Activated CD8-positive, alpha-beta T cell treated with anti-CD3 and anti-CD28 coated beads for 36 hours (primary cell): ENCODE measurements around the gene ABCA5. TPM values are rescaled to one million over a fixed set of nuclear protein-coding genes. Genes with fewer than 3 reads are reported as not detected.
"Not testable (repeated sequence)": the region's sequence is repeated elsewhere in the genome, so short reads cannot be mapped to it uniquely, and the experiment has no call there.

ENCODE experiments used
- ATAC-seq: fragments of 200-7000 bp; cut with Tn5 transposase; one replicate; pipeline ENCODE4 v1.10.0; 2021; ENCODE audit warnings: mild to moderate bottlenecking, moderate library complexity
- CTCF ChIA-PET: fragments of 350-600 bp; sonication (Branson Sonifier 250); formaldehyde crosslinking; loops from one replicate; lab custom pipeline; 2021; ENCODE audit warnings: antibody characterized with exemption; lab: Charles Lee
- POLR2A ChIA-PET: fragments of 350-600 bp; sonication (Branson Sonifier 250); formaldehyde crosslinking; loops from one replicate; lab custom pipeline; 2021; ENCODE audit warnings: antibody characterized with exemption; lab: Charles Lee
- DNase-seq: peaks from one replicate; pipeline ENCODE4 v3.0.0-alpha.2; 2020
- H3K27ac Mint-ChIP-seq: one replicate; pipeline ENCODE4 v1.8.0; 2021; ENCODE audit warnings: mild to moderate bottlenecking, mixed read lengths
- H3K27me3 Mint-ChIP-seq: one replicate; pipeline ENCODE4 v1.8.0; 2021; ENCODE audit warnings: mixed read lengths
- H3K36me3 Mint-ChIP-seq: one replicate; pipeline ENCODE4 v1.8.0; 2021; ENCODE audit warnings: low read depth, mixed read lengths
- H3K4me1 Mint-ChIP-seq: one replicate; pipeline ENCODE4 v1.8.0; 2021; ENCODE audit warnings: low read depth, mixed read lengths
- H3K4me3 Mint-ChIP-seq: one replicate; pipeline ENCODE4 v1.8.0; 2021; ENCODE audit warnings: mild to moderate bottlenecking, moderate library complexity, mixed read lengths
- H3K9me3 Mint-ChIP-seq: one replicate; pipeline ENCODE4 v1.8.0; 2021; ENCODE audit warnings: mixed read lengths
- CTCF ChIP-seq: fragments of 200-600 bp; IDR thresholded peaks from one replicate; pipeline ENCODE4 v1.8.0; 2022; ENCODE audit warnings: antibody characterized with exemption, mild to moderate bottlenecking
- intact Hi-C: fragments of 100-400 bp; cut with micrococcal nuclease; formaldehyde crosslinking; loops from one replicate; pipeline ENCODE4 v1.10.0; 2022
- total RNA-seq, 2 experiments: library from RNA; stranded (reverse); gene quantifications; one replicate each; pipeline ENCODE4 v1.2.3, GENCODE V29; 2021

ABCA5 gene
- total RNA-seq, 2 experiments from 2014 or later: 12.4 to 13.2 TPM

- no peak overlapping the region for H3K4me3 Mint-ChIP-seq
- H3K4me1 Mint-ChIP-seq: no peaks in the 10 kb centered on the region
- no peaks in the 10 kb centered on the region for H3K27me3 Mint-ChIP-seq
- TF ChIP-seq CTCF: no peak
- no peaks in the 10 kb centered on the region for H3K9me3 Mint-ChIP-seq
- H3K27ac Mint-ChIP-seq: no peak overlapping the region
- no peak for ATAC-seq
- CTCF ChIA-PET: no interaction called here
- H3K36me3 Mint-ChIP-seq: peaks cover 27% of the 10 kb centered on the region
- DNase-seq: no peak
- intact Hi-C loops: no loop called here
- POLR2A ChIA-PET: no interaction called here
Observed at GRCh38 chr17:69282002-69282401, 44.9 kb downstream of the ABCA5 start.

GRCh38 chr17:69276279-69276678 is 50.7 kb downstream of the ABCA5 start:
- H3K27ac Mint-ChIP-seq, intact Hi-C loops, DNase-seq, H3K4me3 Mint-ChIP-seq, H3K9me3 Mint-ChIP-seq, ATAC-seq, CTCF ChIA-PET, H3K27me3 Mint-ChIP-seq, H3K4me1 Mint-ChIP-seq, POLR2A ChIA-PET: not testable (repeated sequence)
- H3K36me3 Mint-ChIP-seq: peaks cover 15% of the 10 kb centered on the region

- no peak for ATAC-seq
- CTCF ChIA-PET: no interaction called here
- no peak overlapping the region for H3K27ac Mint-ChIP-seq
- no peak for TF ChIP-seq CTCF
- DNase-seq: no peak
- POLR2A ChIA-PET: no interaction called here
- H3K27me3 Mint-ChIP-seq: no peaks in the 10 kb centered on the region
- peaks cover 15% of the 10 kb centered on the region for H3K36me3 Mint-ChIP-seq
- no peak overlapping the region for H3K4me3 Mint-ChIP-seq
- H3K4me1 Mint-ChIP-seq: no peaks in the 10 kb centered on the region
- intact Hi-C loops: no loop called here
- H3K9me3 Mint-ChIP-seq: peaks cover 3% of the 10 kb centered on the region
Observed at GRCh38 chr17:69275751-69276150, 51.2 kb downstream of the ABCA5 start.

GRCh38 chr17:69271023-69271422 is 55.9 kb downstream of the ABCA5 start:
- ATAC-seq (no peak), DNase-seq (no peak)
- H3K27ac Mint-ChIP-seq: no peak overlapping the region
- no peak for TF ChIP-seq CTCF
- H3K4me1 Mint-ChIP-seq: no peaks in the 10 kb centered on the region
- no peak overlapping the region for H3K4me3 Mint-ChIP-seq
- no peaks in the 10 kb centered on the region for H3K9me3 Mint-ChIP-seq
- CTCF ChIA-PET: interaction anchor here (1.5 kb wide), 1 partner anchor 24 kb away, joined by 3 read pairs; no protein-coding TSS in a partner anchor
- H3K36me3 Mint-ChIP-seq: peaks cover 3% of the 10 kb centered on the region
- POLR2A ChIA-PET: no interaction called here
- no peaks in the 10 kb centered on the region for H3K27me3 Mint-ChIP-seq
- intact Hi-C loops: no loop called here

GRCh38 chr17:69269131-69269998 is 57.6 kb downstream of the ABCA5 start:
- DNase-seq (no peak), ATAC-seq (no peak)
- no peak overlapping the region for H3K4me3 Mint-ChIP-seq
- no peak overlapping the region for H3K27ac Mint-ChIP-seq
- no peak for TF ChIP-seq CTCF
- ChIA-PET POLR2A (no interaction called here), CTCF (no interaction called here)
- H3K36me3 Mint-ChIP-seq: no peaks in the 10 kb centered on the region
- H3K27me3 Mint-ChIP-seq: no peaks in the 10 kb centered on the region
- H3K9me3 Mint-ChIP-seq: no peaks in the 10 kb centered on the region
- intact Hi-C loops: no loop called here
- H3K4me1 Mint-ChIP-seq: no peaks in the 10 kb centered on the region
